Measurements from ENCODE around the gene KRTAP2-4. TPM values are rescaled to one million over a fixed set of nuclear protein-coding genes. Genes with fewer than 3 reads are reported as not detected.
A peak's percentile ranks its signal among the peaks of the same experiment; 100 is the strongest.

KRTAP2-4 gene
- polyA plus RNA-seq, 1 donor (not counting 4 experiments of a cell fraction or from before 2014, with no cell fraction given) = not detected

GRCh38 chr17:41082626-41083025 is 16.9 kb upstream of the KRTAP2-4 start:
- Histone ChIP-seq H3K4me3 (ENCODE audit: control insufficient read depth in 2 of 3, extremely low read depth in 1 of 3, insufficient read depth in 2 of 3, low read depth in 1 of 3, low read length in 3 of 3) (no peak overlapping the region), H3K4me2 (ENCODE audit: control insufficient read depth, extremely low read depth, insufficient read depth, low read depth, low read length) (peak overlapping the region; percentile 14), H3K36me3 (ENCODE audit: control insufficient read depth in 2 of 2, extremely low read depth in 1 of 2, insufficient read depth in 2 of 2, low read length in 2 of 2) (no peaks in the 10 kb centered on the region), H4K20me1 (ENCODE audit: control insufficient read depth, extremely low read depth, insufficient read depth, low read length) (no peaks in the 10 kb centered on the region), H3K27ac (ENCODE audit: control insufficient read depth, insufficient read depth, low read length) (peak overlapping the region; percentile 34), H3K9me3 (ENCODE audit: control insufficient read depth, low read depth, low read length) (no peaks in the 10 kb centered on the region), H2AFZ (ENCODE audit: control insufficient read depth, low read length) (no peak overlapping the region), H3K9me1 (ENCODE audit: control insufficient read depth, extremely low read depth, insufficient read depth, low read length) (no peaks in the 10 kb centered on the region), H3K4me1 (ENCODE audit: control insufficient read depth, extremely low read depth, insufficient read depth, low read length) (peaks cover 15% of the 10 kb centered on the region), H3K9ac (ENCODE audit: control insufficient read depth, extremely low read depth, insufficient read depth, low read length) (no peak overlapping the region), H3K79me2 (ENCODE audit: control insufficient read depth, insufficient read depth, low read length) (no peaks in the 10 kb centered on the region), H3K27me3 (ENCODE audit: control insufficient read depth, extremely low read depth, insufficient read depth, low read length) (no peaks in the 10 kb centered on the region)
- DNase-seq (ENCODE audit: low read depth, low spot score) (no peak), FAIRE-seq (peak; percentile 66)
- dilution Hi-C loops (cut with MboI; ENCODE audit: extremely low pct_ligation_motif_present, low sequenced_read_pairs) = no loop called here
- no peak for TF ChIP-seq EZH2 (IDR thresholded peaks at IDR 0.05; ENCODE audit: low read length)
- no peak for TF ChIP-seq CTCF (optimal IDR thresholded peaks at IDR 0.05 in 1 of 3, IDR thresholded peaks at IDR 0.05 in 1 of 3, conservative IDR thresholded peaks at IDR 0.05 in 1 of 3; ENCODE audit: extremely low read depth in 1 of 3, insufficient read depth in 2 of 3, low read length in 3 of 3)

GRCh38 chr17:41076788-41077187 is 11.1 kb upstream of the KRTAP2-4 start:
- dilution Hi-C loops (cut with MboI; ENCODE audit: extremely low pct_ligation_motif_present, low sequenced_read_pairs) = no loop called here
- H2AFZ ChIP-seq (ENCODE audit: control insufficient read depth, low read length) = no peak overlapping the region
- H3K4me3 ChIP-seq (ENCODE audit: control insufficient read depth in 2 of 3, extremely low read depth in 1 of 3, insufficient read depth in 2 of 3, low read depth in 1 of 3, low read length in 3 of 3) = no peak overlapping the region
- H3K4me2 ChIP-seq (ENCODE audit: control insufficient read depth, extremely low read depth, insufficient read depth, low read depth, low read length) = no peak overlapping the region
- FAIRE-seq (no peak), DNase-seq (ENCODE audit: low read depth, low spot score) (no peak)
- H3K9me3 ChIP-seq (ENCODE audit: control insufficient read depth, low read depth, low read length) = no peaks in the 10 kb centered on the region
- H3K27me3 ChIP-seq (ENCODE audit: control insufficient read depth, extremely low read depth, insufficient read depth, low read length) = no peaks in the 10 kb centered on the region
- H3K9ac ChIP-seq (ENCODE audit: control insufficient read depth, extremely low read depth, insufficient read depth, low read length) = no peak overlapping the region
- H4K20me1 ChIP-seq (ENCODE audit: control insufficient read depth, extremely low read depth, insufficient read depth, low read length) = no peaks in the 10 kb centered on the region
- no peak overlapping the region for H3K27ac ChIP-seq (ENCODE audit: control insufficient read depth, insufficient read depth, low read length)
- H3K9me1 ChIP-seq (ENCODE audit: control insufficient read depth, extremely low read depth, insufficient read depth, low read length) = no peaks in the 10 kb centered on the region
- H3K79me2 ChIP-seq (ENCODE audit: control insufficient read depth, insufficient read depth, low read length) = no peaks in the 10 kb centered on the region
- no peaks in the 10 kb centered on the region for H3K36me3 ChIP-seq (ENCODE audit: control insufficient read depth in 2 of 2, extremely low read depth in 1 of 2, insufficient read depth in 2 of 2, low read length in 2 of 2)
- TF ChIP-seq CTCF (optimal IDR thresholded peaks at IDR 0.05 in 1 of 3, IDR thresholded peaks at IDR 0.05 in 1 of 3, conservative IDR thresholded peaks at IDR 0.05 in 1 of 3; ENCODE audit: extremely low read depth in 1 of 3, insufficient read depth in 2 of 3, low read length in 3 of 3) (no peak), EZH2 (IDR thresholded peaks at IDR 0.05; ENCODE audit: low read length) (no peak)
- H3K4me1 ChIP-seq (ENCODE audit: control insufficient read depth, extremely low read depth, insufficient read depth, low read length) = no peaks in the 10 kb centered on the region

All from keratinocyte (primary cell).